Measurements from ENCODE around the gene SEMA6D. TPM values are rescaled to one million over a fixed set of nuclear protein-coding genes. Genes with fewer than 3 reads are reported as not detected.

Gene SEMA6D
- polyA plus RNA-seq, 1 of the 3 experiments (the other 2 are of a cell fraction) = 0.30 TPM

DNA sequence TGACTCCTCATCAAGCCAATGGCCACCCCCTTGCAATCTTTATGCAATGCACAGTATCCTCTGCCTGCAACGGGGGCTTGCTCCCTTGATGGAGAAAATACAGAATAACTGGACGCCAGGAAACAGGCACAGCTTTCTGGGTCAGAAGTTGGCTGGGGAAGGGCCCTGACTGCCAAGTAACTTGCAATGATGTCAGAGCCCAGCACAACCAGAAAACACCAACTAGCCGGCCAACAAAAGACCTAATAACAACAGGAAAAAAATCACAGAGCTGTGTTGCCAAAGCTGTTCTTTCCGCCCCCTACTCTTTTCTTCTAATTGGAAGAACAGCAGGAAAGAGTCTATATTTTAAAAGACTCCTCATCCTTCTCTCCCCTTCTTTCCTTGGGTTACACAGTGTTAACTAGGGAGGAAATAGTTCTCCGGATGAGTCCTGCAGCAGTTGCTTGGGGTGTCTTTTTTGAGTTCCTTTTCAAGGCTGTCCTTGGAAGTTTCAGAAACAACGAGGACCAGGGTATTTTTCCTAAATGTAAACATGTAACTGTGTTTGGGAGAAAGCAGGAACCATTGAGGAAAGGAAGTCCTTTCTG lies 1.4 kb upstream of the SEMA6D start (continued):
- TF ChIP-seq, protein P1, sequence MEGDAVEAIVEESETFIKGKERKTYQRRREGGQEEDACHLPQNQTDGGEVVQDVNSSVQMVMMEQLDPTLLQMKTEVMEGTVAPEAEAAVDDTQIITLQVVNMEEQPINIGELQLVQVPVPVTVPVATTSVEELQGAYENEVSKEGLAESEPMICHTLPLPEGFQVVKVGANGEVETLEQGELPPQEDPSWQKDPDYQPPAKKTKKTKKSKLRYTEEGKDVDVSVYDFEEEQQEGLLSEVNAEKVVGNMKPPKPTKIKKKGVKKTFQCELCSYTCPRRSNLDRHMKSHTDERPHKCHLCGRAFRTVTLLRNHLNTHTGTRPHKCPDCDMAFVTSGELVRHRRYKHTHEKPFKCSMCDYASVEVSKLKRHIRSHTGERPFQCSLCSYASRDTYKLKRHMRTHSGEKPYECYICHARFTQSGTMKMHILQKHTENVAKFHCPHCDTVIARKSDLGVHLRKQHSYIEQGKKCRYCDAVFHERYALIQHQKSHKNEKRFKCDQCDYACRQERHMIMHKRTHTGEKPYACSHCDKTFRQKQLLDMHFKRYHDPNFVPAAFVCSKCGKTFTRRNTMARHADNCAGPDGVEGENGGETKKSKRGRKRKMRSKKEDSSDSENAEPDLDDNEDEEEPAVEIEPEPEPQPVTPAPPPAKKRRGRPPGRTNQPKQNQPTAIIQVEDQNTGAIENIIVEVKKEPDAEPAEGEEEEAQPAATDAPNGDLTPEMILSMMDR (IDR thresholded peaks at IDR 0.05) = no peak

DNA sequence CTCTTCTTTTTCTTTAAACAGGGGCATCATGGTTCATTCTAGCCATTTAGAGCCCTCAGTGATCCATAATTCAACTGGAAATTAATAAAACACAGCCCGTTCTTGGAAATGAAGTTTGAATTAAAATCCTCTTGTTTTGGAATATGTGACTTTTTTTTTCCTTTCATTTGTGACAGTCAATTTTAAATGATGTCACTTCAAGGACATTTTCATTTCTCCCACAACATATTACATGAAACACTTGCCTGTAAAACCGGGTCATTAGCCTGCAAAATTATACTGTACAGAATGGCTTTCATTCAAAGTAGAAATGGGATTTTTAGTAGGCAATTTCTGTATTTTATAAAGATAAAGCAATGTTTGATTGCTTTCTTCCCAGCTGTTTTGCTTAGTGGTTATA lies 789 bp upstream of the SEMA6D start:
- H3K9me2 ChIP-seq = no peaks in the 10 kb centered on the region
- TF ChIP-seq TEAD4 (IDR thresholded peaks at IDR 0.05; ENCODE audit: borderline replicate concordance, insufficient read depth) = no peak
- no peak for TF ChIP-seq RCOR1 (IDR thresholded peaks at IDR 0.05; ENCODE audit: low read length)
- no peak for TF ChIP-seq RAD21 (IDR thresholded peaks at IDR 0.05; ENCODE audit: low read length)
- TF ChIP-seq, protein P2, sequence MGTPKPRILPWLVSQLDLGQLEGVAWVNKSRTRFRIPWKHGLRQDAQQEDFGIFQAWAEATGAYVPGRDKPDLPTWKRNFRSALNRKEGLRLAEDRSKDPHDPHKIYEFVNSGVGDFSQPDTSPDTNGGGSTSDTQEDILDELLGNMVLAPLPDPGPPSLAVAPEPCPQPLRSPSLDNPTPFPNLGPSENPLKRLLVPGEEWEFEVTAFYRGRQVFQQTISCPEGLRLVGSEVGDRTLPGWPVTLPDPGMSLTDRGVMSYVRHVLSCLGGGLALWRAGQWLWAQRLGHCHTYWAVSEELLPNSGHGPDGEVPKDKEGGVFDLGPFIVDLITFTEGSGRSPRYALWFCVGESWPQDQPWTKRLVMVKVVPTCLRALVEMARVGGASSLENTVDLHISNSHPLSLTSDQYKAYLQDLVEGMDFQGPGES (IDR thresholded peaks at IDR 0.05; ENCODE audit: low read depth, low read length) = no peak
- no peak for TF ChIP-seq POLR2AphosphoS5 (IDR thresholded peaks at IDR 0.05; ENCODE audit: low read depth, low read length)
- TF ChIP-seq, protein P3, sequence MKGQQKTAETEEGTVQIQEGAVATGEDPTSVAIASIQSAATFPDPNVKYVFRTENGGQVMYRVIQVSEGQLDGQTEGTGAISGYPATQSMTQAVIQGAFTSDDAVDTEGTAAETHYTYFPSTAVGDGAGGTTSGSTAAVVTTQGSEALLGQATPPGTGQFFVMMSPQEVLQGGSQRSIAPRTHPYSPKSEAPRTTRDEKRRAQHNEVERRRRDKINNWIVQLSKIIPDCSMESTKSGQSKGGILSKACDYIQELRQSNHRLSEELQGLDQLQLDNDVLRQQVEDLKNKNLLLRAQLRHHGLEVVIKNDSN (IDR thresholded peaks at IDR 0.05; ENCODE audit: borderline replicate concordance, low read depth) = no peak
- TF ChIP-seq, protein P1 (IDR thresholded peaks at IDR 0.05) = no peak
- no peak for TF ChIP-seq SIN3A (IDR thresholded peaks at IDR 0.05; ENCODE audit: borderline replicate concordance, low read depth, low read length)
- no peak for TF ChIP-seq FOXM1 (IDR thresholded peaks at IDR 0.05; ENCODE audit: low read depth)
- TF ChIP-seq, protein P4, sequence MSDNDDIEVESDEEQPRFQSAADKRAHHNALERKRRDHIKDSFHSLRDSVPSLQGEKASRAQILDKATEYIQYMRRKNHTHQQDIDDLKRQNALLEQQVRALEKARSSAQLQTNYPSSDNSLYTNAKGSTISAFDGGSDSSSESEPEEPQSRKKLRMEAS (IDR thresholded peaks at IDR 0.05; ENCODE audit: low read depth) = no peak
- TF ChIP-seq, protein P5, sequence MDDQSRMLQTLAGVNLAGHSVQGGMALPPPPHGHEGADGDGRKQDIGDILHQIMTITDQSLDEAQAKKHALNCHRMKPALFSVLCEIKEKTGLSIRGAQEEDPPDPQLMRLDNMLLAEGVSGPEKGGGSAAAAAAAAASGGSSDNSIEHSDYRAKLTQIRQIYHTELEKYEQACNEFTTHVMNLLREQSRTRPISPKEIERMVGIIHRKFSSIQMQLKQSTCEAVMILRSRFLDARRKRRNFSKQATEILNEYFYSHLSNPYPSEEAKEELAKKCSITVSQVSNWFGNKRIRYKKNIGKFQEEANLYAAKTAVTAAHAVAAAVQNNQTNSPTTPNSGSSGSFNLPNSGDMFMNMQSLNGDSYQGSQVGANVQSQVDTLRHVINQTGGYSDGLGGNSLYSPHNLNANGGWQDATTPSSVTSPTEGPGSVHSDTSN (IDR thresholded peaks at IDR 0.05) = no peak
- TF ChIP-seq GATA2 (CRISPR knock-in tag; IDR thresholded peaks at IDR 0.05) = no peak
- TF ChIP-seq FOXJ3 (CRISPR knock-in tag; IDR thresholded peaks at IDR 0.05) = no peak
- TF ChIP-seq TAF1 (IDR thresholded peaks at IDR 0.05; ENCODE audit: borderline replicate concordance, low read depth, low read length) = no peak
- TF ChIP-seq, protein P6, sequence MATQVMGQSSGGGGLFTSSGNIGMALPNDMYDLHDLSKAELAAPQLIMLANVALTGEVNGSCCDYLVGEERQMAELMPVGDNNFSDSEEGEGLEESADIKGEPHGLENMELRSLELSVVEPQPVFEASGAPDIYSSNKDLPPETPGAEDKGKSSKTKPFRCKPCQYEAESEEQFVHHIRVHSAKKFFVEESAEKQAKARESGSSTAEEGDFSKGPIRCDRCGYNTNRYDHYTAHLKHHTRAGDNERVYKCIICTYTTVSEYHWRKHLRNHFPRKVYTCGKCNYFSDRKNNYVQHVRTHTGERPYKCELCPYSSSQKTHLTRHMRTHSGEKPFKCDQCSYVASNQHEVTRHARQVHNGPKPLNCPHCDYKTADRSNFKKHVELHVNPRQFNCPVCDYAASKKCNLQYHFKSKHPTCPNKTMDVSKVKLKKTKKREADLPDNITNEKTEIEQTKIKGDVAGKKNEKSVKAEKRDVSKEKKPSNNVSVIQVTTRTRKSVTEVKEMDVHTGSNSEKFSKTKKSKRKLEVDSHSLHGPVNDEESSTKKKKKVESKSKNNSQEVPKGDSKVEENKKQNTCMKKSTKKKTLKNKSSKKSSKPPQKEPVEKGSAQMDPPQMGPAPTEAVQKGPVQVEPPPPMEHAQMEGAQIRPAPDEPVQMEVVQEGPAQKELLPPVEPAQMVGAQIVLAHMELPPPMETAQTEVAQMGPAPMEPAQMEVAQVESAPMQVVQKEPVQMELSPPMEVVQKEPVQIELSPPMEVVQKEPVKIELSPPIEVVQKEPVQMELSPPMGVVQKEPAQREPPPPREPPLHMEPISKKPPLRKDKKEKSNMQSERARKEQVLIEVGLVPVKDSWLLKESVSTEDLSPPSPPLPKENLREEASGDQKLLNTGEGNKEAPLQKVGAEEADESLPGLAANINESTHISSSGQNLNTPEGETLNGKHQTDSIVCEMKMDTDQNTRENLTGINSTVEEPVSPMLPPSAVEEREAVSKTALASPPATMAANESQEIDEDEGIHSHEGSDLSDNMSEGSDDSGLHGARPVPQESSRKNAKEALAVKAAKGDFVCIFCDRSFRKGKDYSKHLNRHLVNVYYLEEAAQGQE (IDR thresholded peaks at IDR 0.05; ENCODE audit: low read depth, low read length) = no peak
- no peak for TF ChIP-seq NRF1 (IDR thresholded peaks at IDR 0.05; ENCODE audit: low read depth, low read length)
- no peak for TF ChIP-seq CHD2 (IDR thresholded peaks at IDR 0.05; ENCODE audit: low read length, partially characterized antibody)
- no peaks in the 10 kb centered on the region for H3K36me3 ChIP-seq (replicated peaks in 1 of 2; ENCODE audit: control insufficient read depth in 1 of 2, insufficient read depth in 2 of 2, low read length in 1 of 2)
- H3K4me1 ChIP-seq (ENCODE audit: control insufficient read depth in 1 of 2, insufficient read depth in 2 of 2, low read depth in 1 of 2, low read length in 1 of 2) = peaks cover 6 to 8% of the 10 kb centered on the region in 2 experiments; a peak in 3 of 4 replicates
- no peaks in the 10 kb centered on the region for H3F3A ChIP-seq (replicated peaks; ENCODE audit: insufficient read depth)
- POLR2A ChIA-PET = interaction anchor here (0.5 to 2.3 kb wide), 3 partner anchors 10 to 825 kb away, joined by 3 to 5 read pairs (median 3); no protein-coding TSS in a partner anchor
- no peak for DNase-seq
- H3K27me3 ChIP-seq (ENCODE audit: insufficient read depth) = peaks cover 54% of the 10 kb centered on the region
- no peak overlapping the region for H3K27ac ChIP-seq (ENCODE audit: low read depth in 2 of 2, low read length in 1 of 2)
- WGBS (ENCODE audit: low lambda C conversion rate) = 85% methylated on average over 2 of the region's 2 CpGs
- H3K9me3 ChIP-seq = no peaks in the 10 kb centered on the region
- H3K79me2 ChIP-seq (ENCODE audit: insufficient read depth) = no peaks in the 10 kb centered on the region
- no peak overlapping the region for H3K9ac ChIP-seq
- no peak overlapping the region for H3K4me3 ChIP-seq (ENCODE audit: low read depth in 2 of 2, low read length in 1 of 2)
- CTCF ChIA-PET = interaction anchor here (0.8 to 5.2 kb wide), 27 partner anchors 8 to 528 kb away, joined by 3 to 40 read pairs (median 4); no protein-coding TSS in a partner anchor
- no peaks in the 10 kb centered on the region for H4K20me1 ChIP-seq (ENCODE audit: insufficient read depth)
- peak overlapping the region; percentile 87; the same call in 1 of the 2 replicates for H3K4me2 ChIP-seq
- no peak overlapping the region for H2AFZ ChIP-seq (ENCODE audit: low read depth)

Data from SK-N-SH (cell line).